H9 (cell line): ENCODE results near the gene SLC34A3. TPM values are rescaled to one million over a fixed set of nuclear protein-coding genes. Genes with fewer than 3 reads are reported as not detected.

Experiments used
- DNase-seq: peaks from one replicate; pipeline ENCODE4 v3.0.0-alpha.2; 2017
- H2AFZ ChIP-seq: one replicate; pipeline ENCODE4 v1.6.1; 2013; ENCODE audit warnings: mild to moderate bottlenecking, low read length, control low read depth, moderate library complexity
- H2AK5ac ChIP-seq: 2 replicates; pipeline ENCODE4 v1.6.1; 2013; ENCODE audit warnings: low read length, control low read depth, mixed read lengths; ENCODE audit not compliant: insufficient read length
- H2BK120ac ChIP-seq: one replicate; pipeline ENCODE4 v1.6.1; 2013; ENCODE audit warnings: low read depth, mild to moderate bottlenecking, low read length, control low read depth, inconsistent platforms; ENCODE audit not compliant: poor library complexity, severe bottlenecking
- H2BK12ac ChIP-seq: 2 replicates; pipeline ENCODE4 v1.6.1; 2013; ENCODE audit warnings: low read length, control low read depth, mixed read lengths, low read depth; ENCODE audit not compliant: insufficient read length
- H2BK15ac ChIP-seq: 2 replicates; pipeline ENCODE4 v1.6.1; 2013; ENCODE audit warnings: low read depth, low read length, control low read depth
- H2BK20ac ChIP-seq: one replicate; pipeline ENCODE4 v1.6.1; 2013; ENCODE audit warnings: low read depth, mild to moderate bottlenecking, low read length, control low read depth, inconsistent platforms; ENCODE audit not compliant: poor library complexity, severe bottlenecking
- H2BK5ac ChIP-seq: 2 replicates; pipeline ENCODE4 v1.6.1; 2013; ENCODE audit warnings: low read length, control low read depth, mixed read lengths; ENCODE audit not compliant: insufficient read length
- H3K14ac ChIP-seq: 2 replicates; pipeline ENCODE4 v1.6.1; 2013; ENCODE audit warnings: low read length, control low read depth; ENCODE audit not compliant: insufficient read depth
- H3K18ac ChIP-seq: 2 replicates; pipeline ENCODE4 v1.6.1; 2013; ENCODE audit warnings: low read depth, mild to moderate bottlenecking, mixed read lengths, low read length, control low read depth; ENCODE audit not compliant: insufficient read length
- H3K23ac ChIP-seq: 2 replicates; pipeline ENCODE4 v1.6.1; 2013; ENCODE audit warnings: low read length, control low read depth, mixed read lengths, low read depth; ENCODE audit not compliant: insufficient read length
- H3K23me2 ChIP-seq: 2 replicates; pipeline ENCODE4 v1.6.1; 2013; ENCODE audit warnings: low read depth, mild to moderate bottlenecking, mixed read lengths, low read length, control low read depth; ENCODE audit not compliant: insufficient read length, poor library complexity, severe bottlenecking
- H3K27ac ChIP-seq: 2 replicates; pipeline ENCODE4 v1.5.1; 2013; ENCODE audit warnings: low read length, control low read depth, mixed read lengths, low read depth; ENCODE audit not compliant: insufficient read length
- H3K27me3 ChIP-seq: 2 replicates; pipeline ENCODE4 v1.6.1; 2013; ENCODE audit warnings: low read length, control low read depth, inconsistent platforms; ENCODE audit not compliant: insufficient read depth
- H3K4ac ChIP-seq: 2 replicates; pipeline ENCODE4 v1.6.1; 2013; ENCODE audit warnings: low read depth, mild to moderate bottlenecking, control low read depth, inconsistent platforms, low read length, moderate library complexity
- H3K4me1 ChIP-seq: 2 replicates; pipeline ENCODE4 v1.6.1; 2013; ENCODE audit warnings: low read length, control low read depth, inconsistent platforms; ENCODE audit not compliant: insufficient read depth
- H3K4me2 ChIP-seq: 2 replicates; pipeline ENCODE4 v1.6.1; 2013; ENCODE audit warnings: low read length, control low read depth, mixed read lengths; ENCODE audit not compliant: insufficient read length, insufficient read depth
- H3K56ac ChIP-seq: 2 replicates; pipeline ENCODE4 v1.6.1; 2013; ENCODE audit warnings: low read depth, mild to moderate bottlenecking, mixed read lengths, low read length, control low read depth; ENCODE audit not compliant: insufficient read length
- H3K79me1 ChIP-seq: 2 replicates; pipeline ENCODE4 v1.6.1; 2013; ENCODE audit warnings: low read depth, mild to moderate bottlenecking, moderate library complexity, low read length, control low read depth, inconsistent platforms; ENCODE audit not compliant: insufficient read depth, poor library complexity, severe bottlenecking
- H3K79me2 ChIP-seq: 2 replicates; pipeline ENCODE4 v1.6.1; 2013; ENCODE audit warnings: low read length, control low read depth, inconsistent platforms; ENCODE audit not compliant: insufficient read depth
- H3K9ac ChIP-seq: 2 replicates; pipeline ENCODE4 v1.6.1; 2013; ENCODE audit warnings: low read length, control low read depth, mixed read lengths; ENCODE audit not compliant: insufficient read length; ENCODE audit errors: extremely low read depth
- H3K9me3 ChIP-seq: one replicate; pipeline ENCODE4 v1.6.1; 2013; ENCODE audit warnings: low read depth, low read length, inconsistent platforms; ENCODE audit not compliant: control insufficient read depth
- H3T11ph ChIP-seq: one replicate; pipeline ENCODE4 v1.6.1; 2013; ENCODE audit warnings: mild to moderate bottlenecking, low read length, control low read depth, inconsistent platforms
- H4K20me1 ChIP-seq: one replicate; pipeline ENCODE4 v1.6.1; 2013; ENCODE audit not compliant: control insufficient read depth, insufficient read length, insufficient read depth
- H4K5ac ChIP-seq: 2 replicates; pipeline ENCODE4 v1.6.1; 2013; ENCODE audit warnings: low read depth, mild to moderate bottlenecking, mixed read lengths, low read length, control low read depth; ENCODE audit not compliant: insufficient read length
- H4K8ac ChIP-seq: replicated peaks from 2 replicates; pipeline ENCODE4 v1.6.1; 2013; ENCODE audit warnings: low read length, control low read depth, mixed read lengths, low read depth; ENCODE audit not compliant: insufficient read length
- H4K91ac ChIP-seq: 2 replicates; pipeline ENCODE4 v1.6.1; 2013; ENCODE audit warnings: low read depth, mild to moderate bottlenecking, moderate library complexity, mixed read lengths, low read length, control low read depth; ENCODE audit not compliant: insufficient read length
- H3K27ac Mint-ChIP-seq, 3 experiments: 2 replicates in 2 of 3; 3 replicates in 1 of 3; pipeline ENCODE4 v1.8.0; 2020 to 2021; ENCODE audit warnings: mixed read lengths in 3 of 3, mild to moderate bottlenecking in 1 of 3, moderate library complexity in 1 of 3
- H3K27me3 Mint-ChIP-seq: 2 replicates; pipeline ENCODE4 v1.8.0; 2021; ENCODE audit warnings: low read depth, mild to moderate bottlenecking, moderate library complexity, mixed read lengths
- H3K36me3 Mint-ChIP-seq, 3 experiments: 2 replicates in 2 of 3; 3 replicates in 1 of 3; pipeline ENCODE4 v1.8.0; 2020 to 2021; ENCODE audit warnings: low read depth in 3 of 3, mixed read lengths in 3 of 3; ENCODE audit not compliant: insufficient read depth in 1 of 3
- H3K4me1 Mint-ChIP-seq, 2 experiments: 2 replicates each; pipeline ENCODE4 v1.8.0; 2020; ENCODE audit warnings: mixed read lengths in 2 of 2
- H3K4me3 Mint-ChIP-seq, 2 experiments: 2 replicates in 1 of 2; 3 replicates in 1 of 2; pipeline ENCODE4 v1.8.0; 2020 to 2021; ENCODE audit warnings: mild to moderate bottlenecking in 2 of 2, mixed read lengths in 2 of 2, moderate library complexity in 1 of 2
- H3K9me3 Mint-ChIP-seq, 2 experiments: 2 replicates in 1 of 2; 3 replicates in 1 of 2; pipeline ENCODE4 v1.8.0; 2020; ENCODE audit warnings: mild to moderate bottlenecking in 2 of 2, mixed read lengths in 2 of 2, moderate library complexity in 1 of 2
- WGBS: extraction: QIAGEN DNeasy Blood & Tissue Kit; methylation state at CpG from one replicate; pipeline ENCODE4 v1.1.7; 2013; ENCODE audit warnings: missing lambda C conversion rate, low lambda C conversion rate, mixed read lengths; ENCODE audit not compliant: insufficient read length; ENCODE audit errors: extremely low coverage; 5-methylcytosine and 5-hydroxymethylcytosine counted together
- total RNA-seq: library from RNA; stranded (reverse); gene quantifications from 2 replicates; pipeline ENCODE4 v1.2.1, GENCODE V29; 2021
- TF ChIP-seq, protein P1 (sequence below): fragments of 200-600 bp; sonication (generic); conservative IDR thresholded peaks from 3 replicates; pipeline ENCODE4 v1.8.0; 2021; ENCODE audit warnings: antibody characterized with exemption, mild to moderate bottlenecking

SLC34A3 gene
- total RNA-seq, 1 experiment from 2014 or later = not detected

DNA sequence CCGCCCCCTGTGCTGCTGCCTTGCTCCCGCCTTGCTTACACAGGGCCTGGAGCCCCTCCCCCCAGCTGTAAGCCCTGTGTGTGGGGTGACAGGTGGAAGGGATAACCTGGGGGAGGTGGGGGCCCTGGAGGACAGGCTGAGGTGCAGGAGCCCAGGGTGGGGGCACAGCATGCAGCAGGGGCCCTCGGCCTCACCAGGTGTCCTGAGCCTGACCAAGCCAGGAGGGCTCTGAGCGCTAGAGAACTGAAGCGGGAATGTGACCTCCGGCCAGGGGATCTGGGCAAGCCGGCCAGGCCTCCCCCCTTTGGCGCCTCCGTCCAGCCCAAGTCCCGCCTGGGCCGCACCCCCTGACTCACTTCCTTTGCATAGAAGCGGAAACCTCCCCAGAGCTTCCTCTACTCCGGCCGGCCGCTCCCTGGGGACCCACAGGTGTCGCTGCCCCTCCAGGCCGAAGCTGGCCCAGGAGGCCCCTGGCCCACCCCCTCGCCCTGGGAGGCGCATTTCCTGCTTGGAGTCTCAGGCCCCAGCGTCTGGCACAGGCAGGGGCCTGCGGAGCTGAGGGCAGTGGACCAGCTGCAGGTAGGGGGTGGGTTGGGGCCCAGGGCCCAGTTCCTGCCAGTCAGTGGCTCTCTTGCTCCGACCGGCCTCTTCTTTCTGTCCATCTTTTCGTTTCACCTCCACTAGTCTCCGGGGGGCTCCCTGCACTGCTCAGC is 46.8 kb downstream of the SLC34A3 start, which contains the start of gene TOR4A:
Gene TOR4A, plus strand, starts transcription at position 398 of the 713 bp plus-strand sequence. CDS start 964 bp downstream, outside the sequence.
- no peak within 1 kb of the TSS for H2AFZ ChIP-seq
- H3K14ac ChIP-seq = no peak within 1 kb of the TSS; the same call in 1 of the 2 replicates
- no peak within 1 kb of the TSS for H2BK5ac ChIP-seq
- H3K4me1 ChIP-seq = no peaks in the 10 kb centered on the region
- no peak within 1 kb of the TSS for H3K4ac ChIP-seq
- H4K91ac ChIP-seq = no peak within 1 kb of the TSS
- H4K5ac ChIP-seq = no peak within 1 kb of the TSS
- no peaks in the 10 kb centered on the region for H3K79me2 ChIP-seq
- H3K27ac ChIP-seq = no peak within 1 kb of the TSS
- H3K9ac ChIP-seq = no peak within 1 kb of the TSS
- H3K9me3 Mint-ChIP-seq = no peaks in the 10 kb centered on the region
- WGBS = no CpG with 5 or more reads among the region's 25 CpGs
- peak within 1 kb of the TSS; percentile 78 for H3K18ac ChIP-seq
- H3K36me3 Mint-ChIP-seq = peaks cover 0 to 10% (median 4%) of the 10 kb centered on the region in 3 experiments; a peak in 5 of 7 replicates
- H3K23ac ChIP-seq = no peak within 1 kb of the TSS
- no peak within 1 kb of the TSS for H2AK5ac ChIP-seq
- H3K27ac Mint-ChIP-seq = peak within 1 kb of the TSS; percentile 94 to 99 (median 97)
- H4K8ac ChIP-seq = no peak within 1 kb of the TSS
- peaks cover 7% of the 10 kb centered on the region for H3K27me3 Mint-ChIP-seq
- no peak within 1 kb of the TSS for H2BK15ac ChIP-seq
- peaks cover 20 to 29% of the 10 kb centered on the region in 2 experiments for H3K4me1 Mint-ChIP-seq
- H3K9me3 ChIP-seq = no peaks in the 10 kb centered on the region
- TF ChIP-seq, protein P1, sequence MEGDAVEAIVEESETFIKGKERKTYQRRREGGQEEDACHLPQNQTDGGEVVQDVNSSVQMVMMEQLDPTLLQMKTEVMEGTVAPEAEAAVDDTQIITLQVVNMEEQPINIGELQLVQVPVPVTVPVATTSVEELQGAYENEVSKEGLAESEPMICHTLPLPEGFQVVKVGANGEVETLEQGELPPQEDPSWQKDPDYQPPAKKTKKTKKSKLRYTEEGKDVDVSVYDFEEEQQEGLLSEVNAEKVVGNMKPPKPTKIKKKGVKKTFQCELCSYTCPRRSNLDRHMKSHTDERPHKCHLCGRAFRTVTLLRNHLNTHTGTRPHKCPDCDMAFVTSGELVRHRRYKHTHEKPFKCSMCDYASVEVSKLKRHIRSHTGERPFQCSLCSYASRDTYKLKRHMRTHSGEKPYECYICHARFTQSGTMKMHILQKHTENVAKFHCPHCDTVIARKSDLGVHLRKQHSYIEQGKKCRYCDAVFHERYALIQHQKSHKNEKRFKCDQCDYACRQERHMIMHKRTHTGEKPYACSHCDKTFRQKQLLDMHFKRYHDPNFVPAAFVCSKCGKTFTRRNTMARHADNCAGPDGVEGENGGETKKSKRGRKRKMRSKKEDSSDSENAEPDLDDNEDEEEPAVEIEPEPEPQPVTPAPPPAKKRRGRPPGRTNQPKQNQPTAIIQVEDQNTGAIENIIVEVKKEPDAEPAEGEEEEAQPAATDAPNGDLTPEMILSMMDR = peak; percentile 35; the same call in 2 of the 3 replicates
- peak; percentile 92 for DNase-seq
- no peaks in the 10 kb centered on the region for H4K20me1 ChIP-seq
- H3K56ac ChIP-seq = no peak within 1 kb of the TSS
- H3K27me3 ChIP-seq = no peaks in the 10 kb centered on the region
- H3K4me3 Mint-ChIP-seq = peak within 1 kb of the TSS; percentile 48 to 74
- H2BK120ac ChIP-seq = no peak within 1 kb of the TSS
- no peak within 1 kb of the TSS for H2BK12ac ChIP-seq
- H3K23me2 ChIP-seq = peaks cover 12% of the 10 kb centered on the region
- no peak within 1 kb of the TSS for H2BK20ac ChIP-seq
- H3K79me1 ChIP-seq = no peaks in the 10 kb centered on the region
- no peak within 1 kb of the TSS for H3T11ph ChIP-seq
- H3K4me2 ChIP-seq = peak within 1 kb of the TSS; percentile 10
